Stimulated activated CD8-positive, alpha-beta memory T cell treated with anti-CD3 and anti-CD28 coated beads, Interleukin-7, amount 100 ng/mL, for 24 hours (primary cell): Measurements from ENCODE around the gene HYPK.

Source experiments
- DNase-seq: peaks from one replicate; pipeline ENCODE4 v3.0.0-alpha.2; 2020; ENCODE audit warnings: low read depth

The HYPK gene, protein sequence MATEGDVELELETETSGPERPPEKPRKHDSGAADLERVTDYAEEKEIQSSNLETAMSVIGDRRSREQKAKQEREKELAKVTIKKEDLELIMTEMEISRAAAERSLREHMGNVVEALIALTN

DNA sequence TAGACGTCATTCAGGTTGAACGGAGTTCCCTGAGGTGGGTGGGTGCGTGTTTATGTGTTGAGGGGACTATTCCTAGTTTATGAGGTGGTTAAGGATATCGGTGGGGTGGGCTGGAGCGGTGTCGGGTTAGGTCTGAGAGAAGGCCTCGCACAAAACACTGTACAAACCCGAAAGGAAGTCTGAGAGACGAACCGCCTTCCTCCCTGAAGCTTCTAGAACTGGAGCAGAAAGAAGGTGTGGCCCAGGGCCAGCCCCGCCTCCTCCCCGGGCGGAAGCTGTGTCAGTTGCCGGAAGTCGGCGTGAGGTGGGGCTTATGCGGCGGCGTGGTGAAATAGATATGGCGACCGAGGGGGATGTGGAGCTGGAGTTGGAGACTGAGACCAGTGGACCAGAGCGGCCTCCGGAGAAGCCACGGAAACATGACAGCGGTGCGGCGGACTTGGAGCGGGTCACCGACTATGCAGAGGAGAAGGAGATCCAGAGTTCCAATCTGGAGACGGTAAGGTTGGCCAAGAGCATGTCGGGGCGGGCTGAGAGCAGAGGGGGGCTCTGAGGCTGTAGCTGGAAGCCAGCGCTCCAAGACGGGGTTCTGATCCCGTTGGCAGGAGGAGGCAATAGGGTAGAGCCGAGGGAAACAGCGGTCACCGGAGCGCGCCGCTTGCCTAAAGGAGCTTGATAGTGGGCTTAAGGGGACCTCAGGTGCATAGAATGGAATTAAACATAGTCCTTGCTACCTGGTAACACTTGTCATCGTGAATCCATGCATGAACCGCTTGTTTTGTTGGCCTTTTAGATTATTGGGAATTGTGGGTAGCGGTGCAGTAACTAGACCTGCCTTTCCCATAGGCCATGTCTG is at the start of gene HYPK:
TSS of gene HYPK (plus strand) at position 314 of the 856 bp plus-strand sequence. CDS start at position 338, 24 bp downstream.
- DNase-seq: peak; percentile 75

- DNase-seq: no peak
Measured at GRCh38 chr15:43751885-43752284, 48.5 kb upstream of the HYPK start.

DNA sequence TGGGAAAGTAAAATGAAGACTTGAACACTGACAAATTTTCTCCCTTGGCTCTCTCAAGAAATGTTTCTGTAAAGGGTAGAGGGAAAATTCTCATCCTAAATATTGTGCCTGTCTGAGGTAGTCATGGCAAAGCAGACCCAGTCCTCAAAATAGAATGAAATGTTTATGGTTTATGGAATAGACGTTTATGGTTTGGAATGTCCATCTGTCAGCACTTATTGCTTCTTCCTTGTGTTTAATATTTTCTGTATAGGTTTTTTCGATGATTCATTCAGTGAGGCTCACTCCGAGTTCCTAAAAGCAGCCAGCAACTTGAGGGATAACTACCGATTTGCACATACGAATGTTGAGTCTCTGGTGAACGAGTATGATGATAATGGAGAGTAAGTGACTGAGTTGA is 37.6 kb upstream of the HYPK start:
- DNase-seq: no peak

GRCh38 chr15:43763819-43764446 is 36.5 kb upstream of the HYPK start:
- no peak for DNase-seq

DNA sequence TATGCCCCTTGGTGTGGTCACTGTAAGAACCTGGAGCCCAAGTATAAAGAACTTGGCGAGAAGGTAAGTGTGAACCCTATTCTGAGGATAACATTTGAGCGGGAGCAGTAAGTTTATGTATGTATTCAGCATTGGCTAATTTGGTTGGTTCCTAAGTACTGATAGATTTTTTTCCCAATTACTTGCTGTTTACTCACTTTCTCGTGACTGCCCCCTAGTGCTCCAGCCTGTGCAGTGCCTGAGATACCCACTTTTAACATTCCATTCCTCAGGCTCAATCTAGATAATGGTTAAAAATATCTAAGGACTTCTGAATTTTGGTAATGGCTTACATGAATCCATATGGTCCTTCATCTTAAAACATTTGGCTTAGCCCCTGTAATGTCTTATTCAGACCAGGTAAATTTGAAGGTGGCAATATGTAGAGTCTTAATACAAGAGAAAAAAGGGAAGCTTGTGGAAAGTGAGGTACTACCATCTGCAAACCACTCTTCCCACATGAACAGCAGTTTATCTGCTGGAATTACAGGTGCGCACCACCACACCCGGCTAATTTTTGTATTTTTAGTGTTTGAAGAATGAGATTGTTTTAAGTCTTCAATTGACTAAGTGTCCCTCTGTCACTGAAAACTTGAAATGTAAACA is 30.7 kb upstream of the HYPK start:
- DNase-seq: no peak

- DNase-seq: no peak
Measured at GRCh38 chr15:43771816-43772215, 28.6 kb upstream of the HYPK start.

GRCh38 chr15:43772624-43773023 is 27.8 kb upstream of the HYPK start:
- no peak for DNase-seq

GRCh38 chr15:43774062-43774461 is 26.3 kb upstream of the HYPK start:
- no peak for DNase-seq

GRCh38 chr15:43775411-43775965 is 24.9 kb upstream of the HYPK start:
- DNase-seq: no peak

GRCh38 chr15:43776101-43776717 is 24.2 kb upstream of the HYPK start:
- no peak for DNase-seq

GRCh38 chr15:43776718-43777266 is 23.6 kb upstream of the HYPK start, which contains the start of gene ELL3:
TSS of gene ELL3 (minus strand) at chr15:43776966. CDS start at chr15:43776901, 65 bp downstream.
- peak; percentile 44 for DNase-seq

GRCh38 chr15:43777267-43777914 is 23.0 kb upstream of the HYPK start:
- peak; percentile 65 for DNase-seq

GRCh38 chr15:43779016-43779415 is 21.4 kb upstream of the HYPK start:
- no peak for DNase-seq

- no peak for DNase-seq
Measured at GRCh38 chr15:43789409-43789808, 11.0 kb upstream of the HYPK start.

- peak; percentile 99 for DNase-seq
Measured at GRCh38 chr15:43791993-43792760, 8.2 kb upstream of the HYPK start, which contains the start of gene SERF2. TSS of gene SERF2 (plus strand) at chr15:43792320. CDS start at chr15:43792377, 57 bp downstream.

DNA sequence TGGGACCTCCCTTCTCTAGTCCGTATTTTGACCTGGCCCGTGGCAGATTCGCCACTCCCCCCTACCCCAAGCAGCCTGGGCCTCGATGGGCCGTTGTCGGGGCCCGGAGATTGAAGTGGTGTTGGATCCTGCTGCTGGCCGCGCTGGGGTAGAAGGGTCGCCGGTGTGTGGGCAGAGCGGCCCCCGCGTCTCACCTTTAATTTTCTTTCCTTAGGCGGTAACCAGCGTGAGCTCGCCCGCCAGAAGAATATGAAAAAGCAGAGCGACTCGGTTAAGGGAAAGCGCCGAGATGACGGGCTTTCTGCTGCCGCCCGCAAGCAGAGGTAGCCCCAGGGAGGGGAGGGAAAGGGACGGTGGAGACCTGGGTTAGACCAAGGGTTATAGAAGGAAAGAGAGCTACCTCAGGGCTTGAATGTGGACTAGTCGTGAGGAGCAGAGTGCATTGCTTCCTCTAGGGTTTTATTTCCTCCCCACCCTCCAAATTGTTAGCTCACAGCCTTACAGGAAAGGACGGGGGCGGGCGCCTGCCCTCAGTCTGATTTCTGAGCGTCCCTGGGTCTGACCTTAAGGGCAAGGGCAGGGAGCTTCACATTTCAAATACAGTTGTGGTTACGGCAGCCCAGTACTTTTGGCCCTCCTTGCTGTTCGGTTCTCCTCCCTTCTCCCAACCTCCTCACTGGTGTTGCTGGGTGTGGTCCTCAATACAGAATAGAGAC is 7.5 kb upstream of the HYPK start:
- no peak for DNase-seq

DNA sequence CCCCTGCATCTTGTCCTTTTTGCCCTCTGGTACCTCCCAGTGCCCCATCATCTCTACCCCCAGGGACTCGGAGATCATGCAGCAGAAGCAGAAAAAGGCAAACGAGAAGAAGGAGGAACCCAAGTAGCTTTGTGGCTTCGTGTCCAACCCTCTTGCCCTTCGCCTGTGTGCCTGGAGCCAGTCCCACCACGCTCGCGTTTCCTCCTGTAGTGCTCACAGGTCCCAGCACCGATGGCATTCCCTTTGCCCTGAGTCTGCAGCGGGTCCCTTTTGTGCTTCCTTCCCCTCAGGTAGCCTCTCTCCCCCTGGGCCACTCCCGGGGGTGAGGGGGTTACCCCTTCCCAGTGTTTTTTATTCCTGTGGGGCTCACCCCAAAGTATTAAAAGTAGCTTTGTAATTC is 6.8 kb upstream of the HYPK start:
- DNase-seq: no peak

DNA sequence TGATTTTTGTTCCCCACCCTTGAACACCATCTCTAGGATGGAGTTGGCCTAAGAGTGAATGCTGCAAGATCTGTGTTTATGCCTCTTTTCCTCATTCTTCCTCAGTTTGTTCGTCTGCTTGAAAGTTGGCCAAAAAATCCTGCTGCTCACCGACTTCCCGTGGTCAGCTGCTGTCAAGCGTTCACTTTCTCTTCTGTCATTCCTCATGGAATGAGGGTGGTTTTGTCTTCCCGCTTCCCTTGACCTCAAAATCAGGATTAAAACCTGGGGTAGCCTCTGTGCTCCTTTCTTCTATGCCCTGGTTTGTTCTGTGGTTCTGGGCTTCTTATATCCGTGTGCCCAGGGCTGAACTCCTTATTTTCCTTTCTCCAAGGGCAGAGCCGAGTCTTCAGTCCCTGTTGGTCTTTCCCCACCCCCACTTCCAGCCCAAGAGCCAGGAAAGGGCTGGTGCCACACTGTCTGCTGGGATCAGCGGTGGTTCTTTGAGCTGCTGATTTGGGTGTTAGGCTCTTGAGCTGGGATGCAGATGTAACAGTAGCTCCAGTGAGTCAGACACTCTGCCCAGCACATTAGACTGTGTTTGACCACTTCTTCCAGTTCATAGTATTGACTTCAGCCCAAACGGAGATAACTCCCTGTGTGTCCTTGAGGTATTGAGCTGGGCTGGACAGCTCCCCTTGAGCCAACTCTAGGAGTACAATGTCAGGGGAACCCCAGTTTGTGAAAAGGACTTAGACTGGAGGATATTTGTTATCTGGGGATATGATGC is 5.9 kb upstream of the HYPK start:
- no peak for DNase-seq

GRCh38 chr15:43795197-43795596 is 5.2 kb upstream of the HYPK start:
- no peak for DNase-seq
